ENCODE measurements around the gene ZNF33B.
A peak's percentile ranks its signal among the peaks of the same experiment; 100 is the strongest.
"Not testable (repeated sequence)": the region's sequence is repeated elsewhere in the genome, so short reads cannot be mapped to it uniquely, and the experiment has no call there.

The ZNF33B gene

GRCh38 chr10:42638055-42638820, at the start of gene ZNF33B:
ZNF33B (minus strand) TSS chr10:42638570; CDS start chr10:42636928, 1,642 bp downstream.
- peak; percentile 88 for DNase-seq (ENCODE audit: low read depth)

- no peak for DNase-seq (ENCODE audit: low read depth)
Measured at GRCh38 chr10:42684517-42684916, 46.1 kb upstream of the ZNF33B start.

GRCh38 chr10:42680267-42680666, 41.9 kb upstream of the ZNF33B start:
- no peak for DNase-seq (ENCODE audit: low read depth)

- DNase-seq (ENCODE audit: low read depth) = not testable (repeated sequence)
Measured at GRCh38 chr10:42665181-42665979, 27.0 kb upstream of the ZNF33B start.

GRCh38 chr10:42654419-42654818, 16.0 kb upstream of the ZNF33B start:
- no peak for DNase-seq (ENCODE audit: low read depth)

- no peak for DNase-seq (ENCODE audit: low read depth)
Measured at GRCh38 chr10:42652858-42653257, 14.5 kb upstream of the ZNF33B start.

- no peak for DNase-seq (ENCODE audit: low read depth)
Measured at GRCh38 chr10:42650374-42650773, 12.0 kb upstream of the ZNF33B start.

- DNase-seq (ENCODE audit: low read depth) = no peak
Measured at GRCh38 chr10:42648512-42648911, 10.1 kb upstream of the ZNF33B start.

- DNase-seq (ENCODE audit: low read depth) = no peak
Measured at GRCh38 chr10:42646687-42647640, 8.6 kb upstream of the ZNF33B start.

- no peak for DNase-seq (ENCODE audit: low read depth)
Measured at GRCh38 chr10:42646214-42646613, 7.8 kb upstream of the ZNF33B start.

GRCh38 chr10:42645516-42645915, 7.1 kb upstream of the ZNF33B start:
- no peak for DNase-seq (ENCODE audit: low read depth)

- no peak for DNase-seq (ENCODE audit: low read depth)
Measured at GRCh38 chr10:42645103-42645502, 6.7 kb upstream of the ZNF33B start.

GRCh38 chr10:42640610-42641229, 2.4 kb upstream of the ZNF33B start:
- DNase-seq (ENCODE audit: low read depth) = no peak

GRCh38 chr10:42638821-42639270, 476 bp upstream of the ZNF33B start:
- no peak for DNase-seq (ENCODE audit: low read depth)

GRCh38 chr10:42637648-42638054, 719 bp downstream of the ZNF33B start:
- DNase-seq (ENCODE audit: low read depth) = no peak

- no peak for DNase-seq (ENCODE audit: low read depth)
Measured at GRCh38 chr10:42637142-42637541, 1.2 kb downstream of the ZNF33B start.

GRCh38 chr10:42635098-42635497, 3.3 kb downstream of the ZNF33B start:
- DNase-seq (ENCODE audit: low read depth) = no peak

GRCh38 chr10:42632564-42632963, 5.8 kb downstream of the ZNF33B start:
- no peak for DNase-seq (ENCODE audit: low read depth)

- no peak for DNase-seq (ENCODE audit: low read depth)
Measured at GRCh38 chr10:42630537-42631134, 7.7 kb downstream of the ZNF33B start.

- DNase-seq (ENCODE audit: low read depth) = no peak
Measured at GRCh38 chr10:42623929-42624328, 14.4 kb downstream of the ZNF33B start.

GRCh38 chr10:42618424-42618823, 19.9 kb downstream of the ZNF33B start:
- DNase-seq (ENCODE audit: low read depth) = no peak

Data from stimulated activated CD8-positive, alpha-beta memory T cell treated with anti-CD3 and anti-CD28 coated beads, Interleukin-12 subunit alpha, Interleukin-12 subunit beta, amount 100 ng/mL, for 1 hour (primary cell).